ENCODE data around the gene SNRNP35.
"Not testable (repeated sequence)": the region's sequence is repeated elsewhere in the genome, so short reads cannot be mapped to it uniquely, and the experiment has no call there.

The SNRNP35 gene

GRCh38 chr12:123449249-123449733 is 8.6 kb upstream of the SNRNP35 start:
- DNase-seq (ENCODE audit: low spot score): no peak

- no peak for DNase-seq (ENCODE audit: low spot score)
Measured at GRCh38 chr12:123449856-123450255, 8.1 kb upstream of the SNRNP35 start.

- no peak for DNase-seq (ENCODE audit: low spot score)
Measured at GRCh38 chr12:123450636-123451035, 7.3 kb upstream of the SNRNP35 start.

DNA sequence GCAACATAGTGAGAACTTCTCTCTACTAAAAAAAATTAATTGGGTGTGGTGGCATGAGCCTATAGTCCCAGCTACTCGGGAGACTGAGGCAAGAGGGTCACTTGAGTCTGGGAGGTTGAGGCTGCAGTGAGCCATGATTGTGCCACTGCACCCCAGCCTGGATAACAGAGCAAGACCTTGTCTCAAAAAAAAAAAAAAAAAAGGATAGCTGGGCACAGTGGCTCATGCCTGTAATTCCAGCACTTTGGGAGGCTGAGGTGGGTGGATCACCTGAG is 5.7 kb upstream of the SNRNP35 start:
- DNase-seq (ENCODE audit: low spot score): not testable (repeated sequence)

GRCh38 chr12:123453165-123453564 is 4.8 kb upstream of the SNRNP35 start:
- DNase-seq (ENCODE audit: low spot score): peak; percentile 39

DNA sequence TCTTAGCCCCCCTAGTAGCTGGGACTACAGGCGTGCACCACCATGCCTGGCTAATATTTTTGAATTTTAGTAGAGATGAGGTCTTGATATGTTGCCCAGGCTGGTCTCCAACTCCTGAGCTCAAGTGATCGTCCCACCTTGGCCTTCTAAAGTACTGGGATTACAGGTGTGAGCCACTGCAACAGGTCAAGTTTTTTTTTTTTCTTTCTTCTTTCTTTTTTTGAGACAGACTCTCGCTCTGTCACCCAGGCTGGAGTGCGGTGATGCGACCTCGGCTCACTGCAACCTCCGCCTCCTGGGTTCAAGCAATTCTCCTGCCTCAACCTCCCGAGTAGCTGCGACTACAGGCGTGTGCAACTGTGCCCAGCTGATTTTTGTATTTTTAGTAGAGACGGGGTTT is 5.2 kb downstream of the SNRNP35 start:
- not testable (repeated sequence) for DNase-seq (ENCODE audit: low spot score)

- no peak for DNase-seq (ENCODE audit: low spot score)
Measured at GRCh38 chr12:123465084-123465483, 7.1 kb downstream of the SNRNP35 start.

DNA sequence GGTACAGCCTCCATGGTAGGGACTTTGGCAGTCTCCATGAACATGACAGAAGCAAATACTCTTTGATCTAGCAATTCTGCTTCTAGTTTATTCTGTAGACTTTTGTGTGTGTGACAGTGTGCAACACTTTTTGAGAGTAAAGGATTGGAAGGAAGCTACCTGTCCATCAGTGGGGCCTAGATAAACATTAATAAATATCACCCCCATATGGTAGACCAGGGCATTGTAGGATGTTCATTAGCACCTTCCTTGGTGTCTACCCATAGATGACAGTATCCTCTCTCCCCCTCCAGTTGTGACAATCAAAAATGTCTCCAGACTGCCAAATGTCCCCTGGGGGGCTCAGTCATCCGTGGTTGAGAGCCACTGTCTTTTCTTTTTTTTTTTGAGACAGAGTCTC is 10.8 kb downstream of the SNRNP35 start:
- DNase-seq (ENCODE audit: low spot score): no peak

GRCh38 chr12:123469978-123470377 is 12.0 kb downstream of the SNRNP35 start:
- DNase-seq (ENCODE audit: low spot score): no peak

- DNase-seq (ENCODE audit: low spot score): no peak
Measured at GRCh38 chr12:123471374-123472068, 13.6 kb downstream of the SNRNP35 start.

DNA sequence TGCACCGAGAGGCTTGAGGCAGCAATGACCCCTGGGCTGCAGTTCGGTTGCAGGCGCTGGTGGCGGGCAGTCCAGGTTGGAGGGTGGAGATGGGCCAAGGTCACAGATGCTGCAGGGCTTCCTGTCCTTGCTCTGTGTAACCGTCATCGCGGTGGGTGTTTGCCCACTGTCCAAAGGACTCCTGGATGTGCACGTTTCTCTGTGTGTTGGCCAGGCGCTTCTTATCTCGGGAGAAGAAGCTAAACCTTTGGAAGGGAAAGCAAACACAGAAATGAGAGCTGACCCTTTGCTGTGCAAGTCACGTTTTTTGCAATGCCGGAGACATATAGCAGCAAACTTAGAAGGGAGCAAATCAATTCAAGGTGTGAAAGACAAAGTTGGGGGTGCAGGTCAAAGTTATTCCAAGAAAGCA is 14.5 kb downstream of the SNRNP35 start:
- DNase-seq (ENCODE audit: low spot score): no peak

DNA sequence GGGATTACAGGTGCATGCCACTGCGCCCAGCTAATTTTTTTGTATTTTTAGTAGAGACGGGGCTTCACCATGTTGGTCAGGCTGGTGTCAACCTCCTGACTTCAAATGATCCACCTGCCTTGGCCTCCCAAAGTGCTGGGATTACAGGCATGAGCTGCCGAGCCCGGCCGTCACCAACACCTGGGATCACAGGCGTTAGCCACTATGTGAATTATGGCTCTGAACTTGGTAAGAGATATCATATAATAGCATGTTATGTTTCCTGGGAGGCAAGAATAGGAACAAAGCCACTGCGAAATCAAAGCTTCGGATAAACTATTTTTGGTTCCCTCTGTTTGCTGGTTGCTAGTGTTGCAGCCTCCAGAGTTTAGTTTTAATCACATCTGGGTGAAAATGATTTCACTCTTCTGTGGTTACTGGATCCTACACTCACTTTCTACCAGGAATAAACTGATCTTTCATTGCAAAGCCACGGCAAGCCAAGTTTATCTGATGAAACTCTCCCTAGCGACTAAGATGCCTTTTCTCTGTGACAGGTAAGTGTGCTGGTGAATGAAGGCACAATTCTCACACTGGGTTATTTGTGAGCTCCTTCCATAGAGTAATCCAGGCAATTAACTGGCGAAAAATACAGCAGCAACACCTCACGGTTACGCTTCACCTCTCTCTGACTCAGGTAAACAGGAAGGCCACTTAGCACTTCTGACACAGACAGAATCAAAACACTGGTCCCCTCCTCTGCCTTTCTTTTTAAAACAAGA is 16.7 kb downstream of the SNRNP35 start:
- DNase-seq (ENCODE audit: low spot score): no peak

DNA sequence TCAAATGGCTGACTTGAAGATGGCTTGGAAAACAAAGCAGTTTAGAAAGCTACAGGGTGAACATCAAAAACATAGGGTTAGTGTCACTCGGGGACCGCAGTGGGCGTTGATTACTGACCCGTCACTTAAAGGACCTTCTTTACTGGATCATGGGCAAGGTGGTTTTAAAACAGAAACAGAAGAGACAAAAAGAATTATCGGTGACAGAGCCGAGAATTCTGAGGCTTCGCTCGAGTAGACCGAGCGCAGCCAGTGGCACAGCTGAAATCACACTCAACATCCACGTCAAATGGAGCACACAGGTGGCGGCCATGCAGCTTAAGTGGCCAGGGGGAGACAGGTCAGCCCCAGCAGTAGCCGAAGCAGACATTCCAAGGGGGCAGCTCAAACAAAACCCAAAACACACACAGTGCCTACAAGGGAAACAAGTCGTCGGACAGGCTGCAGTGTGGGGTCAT is 17.3 kb downstream of the SNRNP35 start:
- no peak for DNase-seq (ENCODE audit: low spot score)

DNA sequence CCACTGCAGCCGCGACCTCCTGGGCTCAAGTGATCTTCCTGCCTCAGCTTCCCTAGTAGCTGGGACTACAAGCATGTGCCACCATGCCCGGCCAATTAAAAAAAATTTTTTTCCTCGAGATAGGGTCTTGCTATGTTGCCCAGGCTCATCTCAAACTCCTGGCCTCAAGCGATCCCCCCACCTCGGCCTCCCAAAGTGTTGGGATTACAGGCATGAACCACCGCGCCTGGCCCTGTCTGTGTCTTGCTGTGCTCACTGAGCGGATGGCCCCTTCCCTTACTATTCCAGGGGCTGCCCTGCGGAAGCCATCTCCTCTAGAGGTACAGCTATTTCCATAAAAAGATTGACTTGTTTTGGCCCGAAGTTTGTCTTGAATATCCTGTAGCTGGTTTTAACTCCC is 20.1 kb downstream of the SNRNP35 start:
- no peak for DNase-seq (ENCODE audit: low spot score)

DNA sequence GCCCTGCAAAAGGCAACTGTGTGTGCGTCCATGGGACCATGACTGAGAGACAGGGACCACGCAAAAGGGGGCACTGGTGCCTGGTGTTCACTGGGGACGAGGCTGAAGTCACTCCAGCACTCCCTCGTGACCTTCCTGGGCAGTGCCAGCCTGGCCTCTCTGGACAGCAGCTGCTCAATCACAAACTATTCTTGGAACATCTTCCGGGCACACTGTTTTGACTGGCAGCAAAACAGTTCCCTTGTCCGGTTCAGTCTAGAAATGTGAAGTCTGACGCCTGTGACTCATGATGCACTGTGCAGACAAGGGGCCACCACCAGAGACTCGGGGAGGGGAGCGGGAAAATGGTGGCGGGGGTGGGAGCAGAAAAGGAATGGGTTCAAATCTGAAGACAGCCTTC is 20.8 kb downstream of the SNRNP35 start:
- DNase-seq (ENCODE audit: low spot score): no peak

DNA sequence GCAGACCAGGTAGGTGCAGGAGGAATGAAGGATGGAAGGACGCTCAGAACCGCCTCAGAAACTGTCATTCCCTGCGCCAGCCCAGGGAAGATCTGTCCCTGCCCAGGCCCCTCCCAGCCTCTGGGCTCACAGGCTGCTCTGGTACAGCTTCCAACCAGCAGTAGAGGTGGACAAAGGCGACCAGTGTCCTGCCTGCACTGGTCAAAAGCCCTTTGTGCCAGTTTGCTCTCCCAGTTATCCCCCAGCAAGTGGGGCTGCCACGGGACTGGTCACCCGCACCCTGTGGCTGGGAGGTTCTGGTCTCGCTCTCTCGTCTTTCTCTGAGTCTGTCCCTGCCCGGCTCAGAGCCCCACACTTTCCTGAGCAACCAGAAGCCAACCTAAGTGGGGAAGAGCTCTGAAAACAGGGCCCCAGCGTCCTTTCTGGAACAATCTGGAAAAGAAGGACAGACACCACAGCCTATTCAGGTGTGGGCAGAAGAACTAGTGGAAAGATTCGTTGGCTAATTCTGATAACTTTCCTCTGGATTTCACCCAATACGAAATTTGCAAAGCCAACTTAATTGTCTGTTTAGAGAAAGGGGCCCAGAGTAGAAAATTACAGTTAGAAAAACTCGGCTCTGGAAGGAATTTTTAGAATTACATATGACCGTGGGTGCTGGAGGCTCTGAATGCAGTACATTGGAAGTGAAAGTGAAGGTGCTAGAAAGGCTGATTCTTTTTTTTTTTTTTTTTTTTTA is 21.7 kb downstream of the SNRNP35 start:
- DNase-seq (ENCODE audit: low spot score): no peak

DNA sequence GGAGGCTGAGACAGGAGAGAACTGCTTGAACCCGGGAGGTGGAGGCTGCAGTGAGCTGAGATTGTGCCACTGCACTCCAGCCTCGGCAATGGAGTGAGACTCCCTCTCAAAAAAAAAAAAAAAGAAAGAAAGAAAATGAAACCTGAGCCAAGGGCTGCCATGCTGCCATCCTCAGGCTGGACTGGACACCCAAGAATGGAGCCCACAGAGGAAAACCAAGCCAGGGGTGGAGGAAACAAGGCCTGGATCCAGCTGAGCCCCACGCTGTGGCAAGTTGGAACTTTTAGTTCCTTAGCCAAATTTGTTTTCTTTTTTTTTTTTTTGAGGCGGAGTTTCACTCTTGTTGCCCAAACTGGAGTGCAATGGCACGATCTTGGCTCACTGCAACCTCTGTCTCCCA is 23.3 kb downstream of the SNRNP35 start:
- DNase-seq (ENCODE audit: low spot score): not testable (repeated sequence)

DNA sequence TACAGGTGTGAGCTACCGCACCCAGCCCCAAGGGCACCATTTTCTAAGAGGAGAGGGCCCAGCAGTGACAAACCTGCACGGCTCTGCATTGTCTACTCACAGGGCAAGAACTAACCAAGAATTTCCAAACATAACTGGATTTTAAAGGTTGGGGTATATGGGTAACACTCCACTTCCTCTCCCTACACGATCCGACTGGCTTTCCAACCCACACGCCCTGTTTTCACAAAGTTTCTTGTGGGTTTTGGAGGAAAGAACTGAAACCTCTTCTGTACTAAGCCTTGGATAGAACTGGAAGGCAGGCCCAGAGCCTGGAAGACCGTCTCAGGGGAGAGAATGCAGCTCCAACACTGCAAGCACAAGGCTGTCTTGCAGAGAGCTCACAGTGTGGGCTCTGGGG is 24.9 kb downstream of the SNRNP35 start:
- DNase-seq (ENCODE audit: low spot score): no peak

GRCh38 chr12:123483602-123484248 is 25.8 kb downstream of the SNRNP35 start:
- no peak for DNase-seq (ENCODE audit: low spot score)

GRCh38 chr12:123485756-123486155 is 27.8 kb downstream of the SNRNP35 start:
- no peak for DNase-seq (ENCODE audit: low spot score)

DNA sequence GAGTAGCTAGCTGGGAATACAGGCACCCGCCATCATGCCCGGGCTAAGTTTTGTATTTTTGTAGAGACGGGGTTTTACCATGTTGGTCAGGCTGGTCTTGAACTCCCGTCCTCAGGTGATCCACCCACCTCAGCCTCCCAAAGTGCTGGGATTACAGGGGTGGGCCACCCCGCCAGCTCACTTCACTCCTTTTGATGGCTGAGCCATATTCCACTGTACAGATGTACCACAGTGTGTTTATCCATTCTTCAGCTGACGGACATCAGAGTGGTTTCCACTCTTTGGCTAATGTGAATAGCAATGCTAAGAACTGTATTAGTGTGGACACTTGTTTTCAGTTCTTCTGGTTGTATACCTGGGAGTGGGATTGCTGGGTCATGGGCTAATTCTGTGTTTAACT is 29.5 kb downstream of the SNRNP35 start:
- no peak for DNase-seq (ENCODE audit: low spot score)
